Caco-2 (cell line): ENCODE data around the gene MIEN1. TPM values are rescaled to one million over a fixed set of nuclear protein-coding genes. Genes with fewer than 3 reads are reported as not detected.

ENCODE experiments used
- BruUV-seq: library from RNA; stranded (reverse); fragments of 400-500 nt; replicated peaks from 2 replicates; lab custom pipeline; 2021; lab: Mats Ljungman, UMichigan
- CTCF ChIA-PET: fragments of 300-600 bp; sonication (Branson Sonifier 250); formaldehyde crosslinking; loops from one replicate; lab custom pipeline; 2022; ENCODE audit warnings: antibody characterized with exemption; lab: Charles Lee
- POLR2A ChIA-PET: fragments of 300-600 bp; sonication (Branson Sonifier 250); formaldehyde crosslinking; loops from one replicate; lab custom pipeline; 2022; ENCODE audit warnings: antibody characterized with exemption; lab: Charles Lee
- DNase-seq, 2 experiments: peaks; one replicate each; pipeline versions ENCODE4 v3.0.0 to v3.0.0-alpha.2; 2020 to 2022
- H3K27me3 ChIP-seq: replicated peaks from 2 replicates; pipeline ENCODE4 v1.6.0; 2011; ENCODE audit warnings: low read length; ENCODE audit not compliant: control insufficient read depth, insufficient read depth
- H3K36me3 ChIP-seq: 2 replicates; pipeline ENCODE4 v1.5.1; 2011; ENCODE audit warnings: low read length; ENCODE audit not compliant: control insufficient read depth, insufficient read depth
- H3K4me1 ChIP-seq: fragments of 250-450 bp; sonication (Bioruptor Pico); 2 replicates; pipeline ENCODE4 v1.5.1; 2020; ENCODE audit warnings: mild to moderate bottlenecking
- H3K4me3 ChIP-seq: 2 replicates; pipeline ENCODE4 v1.5.1; 2011; ENCODE audit warnings: low read depth, mild to moderate bottlenecking, control low read depth, low read length
- H3K9me3 ChIP-seq: fragments of 250-450 bp; sonication (Bioruptor Pico); 2 replicates; pipeline ENCODE4 v1.5.1; 2020; ENCODE audit warnings: mild to moderate bottlenecking, moderate library complexity
- H3K27ac Mint-ChIP-seq: one replicate; pipeline ENCODE4 v1.8.0; 2022; ENCODE audit warnings: mixed read lengths; ENCODE audit not compliant: unreplicated experiment
- H3K27me3 Mint-ChIP-seq: one replicate; pipeline ENCODE4 v1.8.0; 2022; ENCODE audit warnings: mixed read lengths; ENCODE audit not compliant: insufficient read depth, unreplicated experiment
- H3K36me3 Mint-ChIP-seq: one replicate; pipeline ENCODE4 v1.8.0; 2022; ENCODE audit warnings: mild to moderate bottlenecking, mixed read lengths; ENCODE audit not compliant: insufficient read depth, unreplicated experiment
- H3K4me1 Mint-ChIP-seq: one replicate; pipeline ENCODE4 v1.8.0; 2022; ENCODE audit warnings: low read depth, mixed read lengths; ENCODE audit not compliant: unreplicated experiment
- H3K4me3 Mint-ChIP-seq: one replicate; pipeline ENCODE4 v1.8.0; 2022; ENCODE audit warnings: mild to moderate bottlenecking, moderate library complexity, mixed read lengths; ENCODE audit not compliant: unreplicated experiment
- H3K9me3 Mint-ChIP-seq: one replicate; pipeline ENCODE4 v1.8.0; 2022; ENCODE audit warnings: mixed read lengths; ENCODE audit not compliant: unreplicated experiment
- intact Hi-C: fragments of 100-400 bp; cut with micrococcal nuclease; formaldehyde crosslinking; loops from one replicate; pipeline ENCODE4 v1.10.0; 2022; ENCODE audit not compliant: unreplicated experiment
- total RNA-seq: library from RNA; stranded (reverse); gene quantifications from 2 replicates; pipeline ENCODE4 v1.2.3, GENCODE V29; 2022
- TF ChIP-seq, protein P1 (sequence below), 2 experiments: fragments of 200-600 bp in 1 of 2; IDR thresholded peaks; 1 replicate in 1 of 2; 2 replicates in 1 of 2; pipeline versions ENCODE4 v1.5.1 to v1.8.0; 2011 to 2022; ENCODE audit warnings: antibody characterized with exemption in 1 of 2, control low read depth in 1 of 2, inconsistent platforms in 1 of 2, low read depth in 1 of 2, low read length in 1 of 2, mild to moderate bottlenecking in 1 of 2, moderate library complexity in 1 of 2; ENCODE audit not compliant: insufficient read depth in 1 of 2, severe bottlenecking in 1 of 2, unreplicated experiment in 1 of 2

MIEN1 gene
- total RNA-seq, 1 experiment from 2014 or later, result 42.9 TPM

DNA sequence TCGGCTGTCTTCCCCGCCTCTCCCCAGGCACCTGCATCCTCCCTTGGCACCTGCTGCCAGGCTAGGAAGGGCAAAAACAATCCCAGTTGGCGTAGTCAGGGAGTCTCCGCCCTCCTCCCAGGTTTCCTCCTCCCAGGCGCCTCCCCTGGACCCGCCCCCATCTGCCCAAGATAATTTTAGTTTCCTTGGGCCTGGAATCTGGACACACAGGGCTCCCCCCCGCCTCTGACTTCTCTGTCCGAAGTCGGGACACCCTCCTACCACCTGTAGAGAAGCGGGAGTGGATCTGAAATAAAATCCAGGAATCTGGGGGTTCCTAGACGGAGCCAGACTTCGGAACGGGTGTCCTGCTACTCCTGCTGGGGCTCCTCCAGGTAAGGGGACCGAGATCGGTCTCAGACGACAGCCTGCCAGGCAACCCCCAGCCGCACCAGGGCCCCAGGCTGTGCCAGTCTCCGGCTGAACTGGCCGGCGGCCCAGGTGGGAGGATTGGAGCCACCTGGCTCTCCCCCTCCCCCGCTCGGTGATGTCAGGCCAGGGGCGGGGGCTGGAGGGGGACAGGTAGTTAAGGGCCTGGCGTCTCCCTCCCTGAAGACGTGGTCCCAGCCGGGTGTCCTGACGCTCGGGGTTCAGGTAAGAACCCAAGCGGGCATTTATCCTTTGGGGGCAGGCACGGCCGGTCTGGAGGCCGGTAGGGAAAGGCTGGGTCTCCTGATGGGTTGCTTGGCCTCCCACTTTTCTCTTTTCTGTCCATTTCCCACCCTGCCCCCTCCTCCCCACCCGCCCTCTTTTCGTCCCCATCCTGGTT is 7.6 kb upstream of the MIEN1 start, which contains the start of gene GRB7:
Gene GRB7 (plus strand): TSS at position 179 of the 808 bp plus-strand sequence. CDS start 4,364 bp downstream, outside the sequence.
- DNase-seq, result peak; percentile 85 to 88
- Histone ChIP-seq H3K36me3 (peaks cover 5% of the 10 kb centered on the region), H3K4me1 (peaks cover 34% of the 10 kb centered on the region), H3K9me3 (no peaks in the 10 kb centered on the region), H3K4me3 (peak within 1 kb of the TSS; percentile 73), H3K27me3 (no peaks in the 10 kb centered on the region)
- BruUV-seq, result TSS peak; percentile 63
- Mint-ChIP-seq H3K27ac (peak within 1 kb of the TSS; percentile 53), H3K36me3 (peaks cover 63% of the 10 kb centered on the region), H3K9me3 (no peaks in the 10 kb centered on the region), H3K27me3 (no peaks in the 10 kb centered on the region), H3K4me3 (peak within 1 kb of the TSS; percentile 96), H3K4me1 (peaks cover 22% of the 10 kb centered on the region)
- ChIA-PET POLR2A (no interaction called here), CTCF (interaction anchor here (1.7 kb wide), 1 partner anchor 8 kb away, joined by 19 read pairs; the partner anchor contains the start of gene MIEN1)
- intact Hi-C loops, result loop anchor here (5.0 kb wide), 1 partner anchor 101 kb away; the partner anchor contains the start of gene STARD3
- TF ChIP-seq, protein P1, sequence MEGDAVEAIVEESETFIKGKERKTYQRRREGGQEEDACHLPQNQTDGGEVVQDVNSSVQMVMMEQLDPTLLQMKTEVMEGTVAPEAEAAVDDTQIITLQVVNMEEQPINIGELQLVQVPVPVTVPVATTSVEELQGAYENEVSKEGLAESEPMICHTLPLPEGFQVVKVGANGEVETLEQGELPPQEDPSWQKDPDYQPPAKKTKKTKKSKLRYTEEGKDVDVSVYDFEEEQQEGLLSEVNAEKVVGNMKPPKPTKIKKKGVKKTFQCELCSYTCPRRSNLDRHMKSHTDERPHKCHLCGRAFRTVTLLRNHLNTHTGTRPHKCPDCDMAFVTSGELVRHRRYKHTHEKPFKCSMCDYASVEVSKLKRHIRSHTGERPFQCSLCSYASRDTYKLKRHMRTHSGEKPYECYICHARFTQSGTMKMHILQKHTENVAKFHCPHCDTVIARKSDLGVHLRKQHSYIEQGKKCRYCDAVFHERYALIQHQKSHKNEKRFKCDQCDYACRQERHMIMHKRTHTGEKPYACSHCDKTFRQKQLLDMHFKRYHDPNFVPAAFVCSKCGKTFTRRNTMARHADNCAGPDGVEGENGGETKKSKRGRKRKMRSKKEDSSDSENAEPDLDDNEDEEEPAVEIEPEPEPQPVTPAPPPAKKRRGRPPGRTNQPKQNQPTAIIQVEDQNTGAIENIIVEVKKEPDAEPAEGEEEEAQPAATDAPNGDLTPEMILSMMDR (IDR thresholded peaks at IDR 0.05; ENCODE audit: insufficient read depth in 1 of 2, low read depth in 1 of 2, low read length in 1 of 2, severe bottlenecking in 1 of 2, unreplicated experiment in 1 of 2), result no peak

DNA sequence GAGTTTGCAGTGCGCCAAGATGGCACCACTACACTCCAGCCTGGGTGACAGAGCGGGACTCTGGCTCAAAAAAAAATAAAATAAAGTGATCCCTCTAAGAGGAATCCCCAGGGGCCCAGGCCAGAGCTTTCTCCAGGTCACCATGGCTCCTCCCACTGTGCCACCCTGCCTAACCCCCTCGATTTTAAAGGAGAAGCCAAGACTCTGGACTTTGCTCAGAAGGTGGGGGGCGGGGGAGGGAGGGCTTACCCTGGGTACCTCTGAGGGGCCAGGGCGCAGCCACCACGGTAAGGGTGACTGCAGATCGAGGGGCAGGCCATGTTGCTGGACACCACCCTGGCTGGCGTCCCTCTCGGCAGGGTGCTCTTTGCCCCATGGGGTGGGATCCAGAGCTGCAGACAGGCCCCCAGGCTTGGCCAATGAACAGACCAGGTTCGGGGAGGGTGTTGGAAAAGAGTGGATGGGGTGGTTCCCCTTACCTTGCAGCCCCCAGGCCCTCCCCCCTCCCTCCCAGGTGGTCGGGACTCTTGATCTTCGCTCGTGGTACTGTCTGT is 7.0 kb upstream of the MIEN1 start:
- ChIA-PET CTCF (interaction anchor here (0.8 kb wide), 1 partner anchor 50 kb away, joined by 3 read pairs; the partner anchor contains the start of gene PGAP3), POLR2A (interaction anchor here (1.2 kb wide), 1 partner anchor 38 kb away, joined by 3 read pairs; the partner anchor contains the start of gene ERBB2)
- H3K4me3 Mint-ChIP-seq, result peak overlapping the region; percentile 96
- no peaks in the 10 kb centered on the region for H3K9me3 ChIP-seq
- H3K4me1 ChIP-seq, result peaks cover 34% of the 10 kb centered on the region
- no peaks in the 10 kb centered on the region for H3K27me3 ChIP-seq
- peaks cover 22% of the 10 kb centered on the region for H3K4me1 Mint-ChIP-seq
- peaks cover 60% of the 10 kb centered on the region for H3K36me3 Mint-ChIP-seq
- no TSS peak for BruUV-seq
- H3K4me3 ChIP-seq, result peak overlapping the region; percentile 73
- intact Hi-C loops, result loop anchor here (5.0 kb wide), 1 partner anchor 100 kb away; the partner anchor contains the start of gene STARD3
- H3K36me3 ChIP-seq, result 0 out of 2 replicates have a peak, but pooled peaks cover 2% of the 10 kb centered on the region
- TF ChIP-seq, protein P1 (IDR thresholded peaks at IDR 0.05; ENCODE audit: insufficient read depth in 1 of 2, low read depth in 1 of 2, low read length in 1 of 2, severe bottlenecking in 1 of 2, unreplicated experiment in 1 of 2), result no peak
- DNase-seq, result peak; percentile 64 to 79
- no peaks in the 10 kb centered on the region for H3K9me3 Mint-ChIP-seq
- no peaks in the 10 kb centered on the region for H3K27me3 Mint-ChIP-seq
- peak overlapping the region; percentile 53 for H3K27ac Mint-ChIP-seq
